ENCODE data around the gene OSGEPL1.

- TF ChIP-seq CTCF (IDR thresholded peaks at IDR 0.05) (peak in 8 of 12 donors; percentile 14 to 52 (median 40)), POLR2A (IDR thresholded peaks at IDR 0.05) (no peak)
Observed at GRCh38 chr2:189798312-189799029, 35.9 kb upstream of the OSGEPL1 start.

Measured in heart left ventricle (tissue), 13 donors.